Measurements from ENCODE around the gene STRA8.

STRA8 gene, protein sequence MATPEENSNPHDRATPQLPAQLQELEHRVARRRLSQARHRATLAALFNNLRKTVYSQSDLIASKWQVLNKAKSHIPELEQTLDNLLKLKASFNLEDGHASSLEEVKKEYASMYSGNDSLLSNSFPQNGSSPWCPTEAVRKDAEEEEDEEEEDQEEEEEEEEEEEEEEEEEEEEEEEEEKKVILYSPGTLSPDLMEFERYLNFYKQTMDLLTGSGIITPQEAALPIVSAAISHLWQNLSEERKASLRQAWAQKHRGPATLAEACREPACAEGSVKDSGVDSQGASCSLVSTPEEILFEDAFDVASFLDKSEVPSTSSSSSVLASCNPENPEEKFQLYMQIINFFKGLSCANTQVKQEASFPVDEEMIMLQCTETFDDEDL

DNA sequence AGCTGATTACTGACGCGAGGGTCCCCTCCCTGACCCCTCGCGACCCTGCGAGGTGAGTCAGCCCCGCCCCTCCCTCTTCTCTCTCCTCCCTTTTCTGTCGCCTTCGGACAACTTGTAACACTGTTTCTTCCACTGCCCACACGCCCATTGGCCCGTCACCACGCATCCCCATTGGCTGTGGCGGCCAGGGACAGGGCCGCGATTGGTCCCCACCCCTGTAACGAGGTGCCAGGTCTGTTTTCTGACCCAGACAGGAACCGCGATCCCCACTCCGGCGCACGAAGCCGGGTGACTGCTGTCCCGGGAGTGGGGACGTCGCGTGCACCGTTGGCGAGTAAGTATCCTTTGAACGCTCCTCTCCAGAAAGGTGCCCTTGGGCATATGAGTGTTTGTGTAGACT is at the start of gene STRA8:
Gene STRA8 (plus strand): TSS at position 269 of the 400 bp plus-strand sequence. CDS start 6,687 bp downstream, outside the sequence.
- H3K27me3 ChIP-seq (ENCODE audit: insufficient read depth, low read length): no peaks in the 10 kb centered on the region
- H3K9me3 ChIP-seq (ENCODE audit: insufficient read depth, low read depth, low read length): no peaks in the 10 kb centered on the region
- no peak within 1 kb of the TSS for H3K9ac ChIP-seq (ENCODE audit: low read depth, low read length)
- H3K4me1 ChIP-seq (ENCODE audit: insufficient read depth, low read length): no peaks in the 10 kb centered on the region
- no peak within 1 kb of the TSS for H3K4me3 ChIP-seq (ENCODE audit: low read length)
- H3K36me3 ChIP-seq (ENCODE audit: insufficient read depth, low read depth, low read length): no peaks in the 10 kb centered on the region
- H3K27ac ChIP-seq (ENCODE audit: low read length): no peak within 1 kb of the TSS

- peaks cover 41% of the 10 kb centered on the region for H3K9me3 ChIP-seq (ENCODE audit: insufficient read depth, low read depth, low read length)
- no peak overlapping the region for H3K4me3 ChIP-seq (ENCODE audit: low read length)
- H3K27ac ChIP-seq (ENCODE audit: low read length): no peak overlapping the region
- H3K27me3 ChIP-seq (ENCODE audit: insufficient read depth, low read length): no peaks in the 10 kb centered on the region
- no peak overlapping the region for H3K9ac ChIP-seq (ENCODE audit: low read depth, low read length)
- H3K36me3 ChIP-seq (ENCODE audit: insufficient read depth, low read depth, low read length): peaks cover 34% of the 10 kb centered on the region
- no peaks in the 10 kb centered on the region for H3K4me1 ChIP-seq (ENCODE audit: insufficient read depth, low read length)
These were observed 49.3 kb upstream of the STRA8 start for GRCh38 chr7:135184254-135184841.

DNA sequence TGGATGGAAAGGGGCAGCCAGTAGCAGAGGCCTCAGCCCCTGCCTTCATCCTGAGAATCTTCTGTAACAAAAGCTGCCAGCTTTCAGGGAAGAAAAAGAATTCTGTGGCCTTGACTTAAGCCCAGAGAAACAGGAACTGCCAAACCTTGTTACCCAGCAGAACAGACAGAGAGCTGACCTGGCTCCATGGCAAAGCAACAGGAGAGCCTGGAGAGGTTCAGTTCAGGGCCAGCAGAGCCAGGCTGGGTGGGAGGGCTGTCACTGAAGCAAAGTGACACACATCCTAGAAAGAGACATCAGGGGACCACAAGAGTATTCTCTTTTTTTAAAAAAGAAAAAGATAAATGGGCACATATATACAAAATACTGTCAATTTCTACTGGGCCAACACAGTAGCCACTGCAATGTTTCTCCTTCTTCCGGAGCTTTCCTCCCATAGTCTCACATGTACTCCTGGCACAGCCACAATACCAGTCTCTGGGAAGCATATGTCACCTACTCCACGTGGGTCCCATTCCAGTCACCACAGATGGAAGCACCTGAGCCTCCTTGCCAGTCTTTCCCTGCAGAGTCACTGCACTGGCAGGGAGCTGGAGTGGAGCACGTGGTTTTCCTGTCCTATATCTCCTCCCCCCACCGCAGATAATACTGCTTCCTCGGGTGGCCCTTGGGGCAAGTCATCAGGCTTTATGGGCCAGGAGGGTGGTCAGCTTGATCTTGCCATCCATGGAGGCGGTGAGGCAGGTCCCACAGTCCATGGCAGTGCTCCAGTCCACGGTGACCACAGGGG is 48.0 kb upstream of the STRA8 start:
- peaks cover 34% of the 10 kb centered on the region for H3K36me3 ChIP-seq (ENCODE audit: insufficient read depth, low read depth, low read length)
- H3K27ac ChIP-seq (ENCODE audit: low read length): no peak overlapping the region
- no peaks in the 10 kb centered on the region for H3K27me3 ChIP-seq (ENCODE audit: insufficient read depth, low read length)
- no peak overlapping the region for H3K9ac ChIP-seq (ENCODE audit: low read depth, low read length)
- no peak overlapping the region for H3K4me3 ChIP-seq (ENCODE audit: low read length)
- H3K4me1 ChIP-seq (ENCODE audit: insufficient read depth, low read length): no peaks in the 10 kb centered on the region
- H3K9me3 ChIP-seq (ENCODE audit: insufficient read depth, low read depth, low read length): peaks cover 29% of the 10 kb centered on the region

DNA sequence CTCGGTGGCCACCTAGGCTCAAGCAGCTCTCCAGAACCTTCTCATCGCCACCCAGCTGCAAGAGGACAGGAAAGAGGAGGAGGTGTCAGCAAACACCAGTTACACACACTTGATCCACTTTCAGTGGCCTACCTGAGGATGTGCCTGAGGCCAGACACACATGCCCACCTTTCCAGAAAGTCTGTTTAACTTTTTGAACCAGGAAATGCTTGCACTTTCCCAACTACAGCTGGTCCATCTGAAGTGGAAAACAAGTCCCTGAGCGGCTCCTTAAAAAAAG is 47.4 kb upstream of the STRA8 start:
- H3K4me1 ChIP-seq (ENCODE audit: insufficient read depth, low read length): no peaks in the 10 kb centered on the region
- H3K4me3 ChIP-seq (ENCODE audit: low read length): no peak overlapping the region
- H3K27ac ChIP-seq (ENCODE audit: low read length): no peak overlapping the region
- H3K27me3 ChIP-seq (ENCODE audit: insufficient read depth, low read length): no peaks in the 10 kb centered on the region
- H3K9ac ChIP-seq (ENCODE audit: low read depth, low read length): no peak overlapping the region
- peaks cover 29% of the 10 kb centered on the region for H3K36me3 ChIP-seq (ENCODE audit: insufficient read depth, low read depth, low read length)
- H3K9me3 ChIP-seq (ENCODE audit: insufficient read depth, low read depth, low read length): peaks cover 24% of the 10 kb centered on the region

- Histone ChIP-seq H3K27me3 (ENCODE audit: insufficient read depth, low read length) (no peaks in the 10 kb centered on the region), H3K27ac (ENCODE audit: low read length) (no peak overlapping the region), H3K4me1 (ENCODE audit: insufficient read depth, low read length) (no peaks in the 10 kb centered on the region), H3K9ac (ENCODE audit: low read depth, low read length) (no peak overlapping the region), H3K9me3 (ENCODE audit: insufficient read depth, low read depth, low read length) (peaks cover 17% of the 10 kb centered on the region), H3K36me3 (ENCODE audit: insufficient read depth, low read depth, low read length) (peaks cover 29% of the 10 kb centered on the region), H3K4me3 (ENCODE audit: low read length) (no peak overlapping the region)
These were observed 46.8 kb upstream of the STRA8 start for GRCh38 chr7:135186841-135187253.

- H3K4me1 ChIP-seq (ENCODE audit: insufficient read depth, low read length): no peaks in the 10 kb centered on the region
- no peak overlapping the region for H3K9ac ChIP-seq (ENCODE audit: low read depth, low read length)
- H3K27ac ChIP-seq (ENCODE audit: low read length): no peak overlapping the region
- H3K36me3 ChIP-seq (ENCODE audit: insufficient read depth, low read depth, low read length): peaks cover 28% of the 10 kb centered on the region
- H3K9me3 ChIP-seq (ENCODE audit: insufficient read depth, low read depth, low read length): 0 out of 2 replicates have a peak, but pooled peaks cover 3% of the 10 kb centered on the region
- no peak overlapping the region for H3K4me3 ChIP-seq (ENCODE audit: low read length)
- H3K27me3 ChIP-seq (ENCODE audit: insufficient read depth, low read length): no peaks in the 10 kb centered on the region
These were observed 45.2 kb upstream of the STRA8 start for GRCh38 chr7:135188298-135188984.

DNA sequence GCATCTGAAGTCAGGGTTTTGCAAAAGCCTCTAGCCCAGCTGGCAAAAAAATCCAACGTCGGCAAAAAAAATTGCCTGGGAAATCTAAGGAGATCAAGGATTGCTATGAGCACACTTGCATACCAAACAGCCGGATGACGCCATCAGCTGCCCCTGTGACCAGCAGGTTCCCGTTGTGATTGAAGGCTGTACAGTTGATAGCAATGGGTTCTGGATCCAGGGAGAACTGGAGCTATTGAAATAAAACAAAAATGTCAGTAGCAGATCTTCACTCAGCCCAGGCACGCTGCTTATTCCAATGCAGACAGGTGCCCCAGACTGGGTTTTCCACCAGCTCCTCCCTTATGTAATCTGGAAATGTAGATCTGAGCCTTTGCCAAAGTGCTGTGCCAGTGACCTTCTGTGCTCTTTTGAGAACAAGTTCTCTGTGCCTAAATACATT is 44.4 kb upstream of the STRA8 start:
- no peaks in the 10 kb centered on the region for H3K9me3 ChIP-seq (ENCODE audit: insufficient read depth, low read depth, low read length)
- no peak overlapping the region for H3K4me3 ChIP-seq (ENCODE audit: low read length)
- no peak overlapping the region for H3K9ac ChIP-seq (ENCODE audit: low read depth, low read length)
- peaks cover 30% of the 10 kb centered on the region for H3K36me3 ChIP-seq (ENCODE audit: insufficient read depth, low read depth, low read length)
- no peaks in the 10 kb centered on the region for H3K4me1 ChIP-seq (ENCODE audit: insufficient read depth, low read length)
- no peak overlapping the region for H3K27ac ChIP-seq (ENCODE audit: low read length)
- no peaks in the 10 kb centered on the region for H3K27me3 ChIP-seq (ENCODE audit: insufficient read depth, low read length)

DNA sequence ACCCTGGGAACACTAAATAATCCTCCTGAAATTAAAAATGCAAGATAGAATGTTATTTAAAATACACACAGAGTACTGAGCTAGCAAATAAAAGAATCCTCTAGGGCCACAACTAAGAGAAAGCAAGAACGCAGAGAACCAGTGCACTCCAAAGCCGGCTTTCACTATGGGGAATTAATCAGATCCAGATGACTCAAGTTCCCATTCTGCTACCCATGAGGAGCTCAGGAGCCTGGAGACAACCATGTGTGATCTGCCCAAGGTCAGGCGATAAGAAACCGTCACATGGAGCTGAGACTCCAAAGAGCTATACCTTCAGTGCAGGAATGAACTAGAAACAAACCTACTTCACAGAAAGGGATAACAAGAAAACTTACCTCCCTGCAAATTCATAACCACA is 43.7 kb upstream of the STRA8 start:
- Histone ChIP-seq H3K4me3 (ENCODE audit: low read length) (no peak overlapping the region), H3K27ac (ENCODE audit: low read length) (no peak overlapping the region), H3K36me3 (ENCODE audit: insufficient read depth, low read depth, low read length) (peaks cover 36% of the 10 kb centered on the region), H3K4me1 (ENCODE audit: insufficient read depth, low read length) (no peaks in the 10 kb centered on the region), H3K9me3 (ENCODE audit: insufficient read depth, low read depth, low read length) (no peaks in the 10 kb centered on the region), H3K27me3 (ENCODE audit: insufficient read depth, low read length) (no peaks in the 10 kb centered on the region), H3K9ac (ENCODE audit: low read depth, low read length) (no peak overlapping the region)

- H3K4me3 ChIP-seq (ENCODE audit: low read length): no peak overlapping the region
- peaks cover 31% of the 10 kb centered on the region; the same call in 1 of the 2 replicates for H3K36me3 ChIP-seq (ENCODE audit: insufficient read depth, low read depth, low read length)
- H3K4me1 ChIP-seq (ENCODE audit: insufficient read depth, low read length): no peaks in the 10 kb centered on the region
- H3K9me3 ChIP-seq (ENCODE audit: insufficient read depth, low read depth, low read length): no peaks in the 10 kb centered on the region
- no peak overlapping the region for H3K27ac ChIP-seq (ENCODE audit: low read length)
- H3K27me3 ChIP-seq (ENCODE audit: insufficient read depth, low read length): no peaks in the 10 kb centered on the region
- H3K9ac ChIP-seq (ENCODE audit: low read depth, low read length): no peak overlapping the region
These were observed 42.9 kb upstream of the STRA8 start for GRCh38 chr7:135190703-135191102.

DNA sequence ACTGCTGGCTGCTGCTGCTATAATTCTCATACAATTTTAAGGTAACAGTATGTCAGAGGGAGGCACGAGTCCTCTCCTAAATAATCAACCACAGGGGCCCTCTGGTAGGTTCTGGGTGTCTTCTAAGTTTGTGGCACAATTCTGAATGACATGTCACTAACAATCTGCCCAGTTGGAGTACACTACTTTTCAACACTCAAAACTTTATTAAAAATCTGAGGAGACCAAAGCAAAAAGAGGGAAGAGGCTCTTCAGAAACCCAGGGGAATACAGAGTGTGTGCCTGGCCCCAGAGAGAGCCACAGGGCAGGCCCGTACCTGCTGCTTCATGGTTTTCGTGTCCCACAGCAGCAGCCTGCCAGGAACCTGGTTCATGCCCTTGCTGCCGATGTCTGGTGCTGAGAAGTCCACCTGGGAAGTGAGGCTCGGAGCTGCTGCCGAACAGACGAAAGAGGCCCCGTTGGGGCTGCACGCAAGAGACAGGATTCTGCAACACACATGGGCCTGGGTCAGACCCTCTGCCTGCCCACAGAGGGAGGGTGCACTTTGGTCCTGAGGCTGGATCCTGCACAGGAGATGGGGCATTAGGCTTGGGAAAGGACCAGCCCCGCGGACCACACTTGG is 40.6 kb upstream of the STRA8 start:
- no peaks in the 10 kb centered on the region for H3K9me3 ChIP-seq (ENCODE audit: insufficient read depth, low read depth, low read length)
- no peaks in the 10 kb centered on the region for H3K4me1 ChIP-seq (ENCODE audit: insufficient read depth, low read length)
- no peak overlapping the region for H3K4me3 ChIP-seq (ENCODE audit: low read length)
- no peak overlapping the region for H3K27ac ChIP-seq (ENCODE audit: low read length)
- H3K27me3 ChIP-seq (ENCODE audit: insufficient read depth, low read length): no peaks in the 10 kb centered on the region
- H3K9ac ChIP-seq (ENCODE audit: low read depth, low read length): no peak overlapping the region
- H3K36me3 ChIP-seq (ENCODE audit: insufficient read depth, low read depth, low read length): peaks cover 32% of the 10 kb centered on the region; the same call in 1 of the 2 replicates

- Histone ChIP-seq H3K9ac (ENCODE audit: low read depth, low read length) (no peak overlapping the region), H3K9me3 (ENCODE audit: insufficient read depth, low read depth, low read length) (no peaks in the 10 kb centered on the region), H3K36me3 (ENCODE audit: insufficient read depth, low read depth, low read length) (peaks cover 26% of the 10 kb centered on the region; the same call in 1 of the 2 replicates), H3K4me1 (ENCODE audit: insufficient read depth, low read length) (no peaks in the 10 kb centered on the region), H3K27ac (ENCODE audit: low read length) (no peak overlapping the region), H3K27me3 (ENCODE audit: insufficient read depth, low read length) (no peaks in the 10 kb centered on the region), H3K4me3 (ENCODE audit: low read length) (no peak overlapping the region)
These were observed 40.0 kb upstream of the STRA8 start for GRCh38 chr7:135193615-135194081.
